ENCODE data around the gene SPAG6.

DNA sequence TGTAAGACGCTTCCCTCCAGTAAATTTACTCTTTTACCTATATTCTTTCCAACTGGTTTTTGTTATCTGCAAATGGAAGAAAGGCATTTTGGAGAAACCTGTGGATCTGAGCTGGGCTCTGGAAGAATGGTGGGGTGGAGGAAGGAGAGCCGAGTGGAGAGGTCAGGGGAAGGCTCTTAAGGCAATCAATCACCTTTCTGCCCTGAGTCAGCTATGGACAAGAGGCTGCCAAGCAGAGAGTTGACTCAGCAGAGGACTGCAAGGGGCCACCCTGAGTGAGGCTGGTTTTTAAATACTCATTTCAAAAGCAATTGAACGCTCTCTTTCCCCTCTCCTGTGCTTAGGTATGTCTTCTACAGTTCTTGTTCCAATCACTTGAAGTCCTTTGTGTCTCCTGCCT, 81.8 kb downstream of the SPAG6 start:
- TF ChIP-seq ZNF621 (tag by site-specific recombination; IDR thresholded peaks at IDR 0.05) (no peak), REPIN1 (tag by site-specific recombination; IDR thresholded peaks at IDR 0.05; ENCODE audit: low read depth) (no peak)

Data from HEK293 (cell line).